DND-41 (cell line): Measurements from ENCODE around the gene DLG2.

Experiments
- CTCF ChIP-seq: IDR thresholded peaks from 2 replicates; pipeline ENCODE4 v1.5.1; 2012; ENCODE audit warnings: borderline replicate concordance, low read length, moderate library complexity, mild to moderate bottlenecking; ENCODE audit not compliant: poor library complexity, severe bottlenecking; ENCODE audit errors: extremely low read depth
- EZH2 ChIP-seq: IDR thresholded peaks from 3 replicates; pipeline ENCODE4 v1.6.1; 2012; ENCODE audit warnings: borderline replicate concordance, low read depth, mild to moderate bottlenecking, moderate library complexity, low read length, inconsistent platforms; ENCODE audit not compliant: severe bottlenecking

GRCh38 chr11:84660257-84660977 lies 966.7 kb downstream of the DLG2 start:
- TF ChIP-seq CTCF (no peak), EZH2 (no peak)
